ENCODE measurements around the gene NKD2.

Gene NKD2

DNA sequence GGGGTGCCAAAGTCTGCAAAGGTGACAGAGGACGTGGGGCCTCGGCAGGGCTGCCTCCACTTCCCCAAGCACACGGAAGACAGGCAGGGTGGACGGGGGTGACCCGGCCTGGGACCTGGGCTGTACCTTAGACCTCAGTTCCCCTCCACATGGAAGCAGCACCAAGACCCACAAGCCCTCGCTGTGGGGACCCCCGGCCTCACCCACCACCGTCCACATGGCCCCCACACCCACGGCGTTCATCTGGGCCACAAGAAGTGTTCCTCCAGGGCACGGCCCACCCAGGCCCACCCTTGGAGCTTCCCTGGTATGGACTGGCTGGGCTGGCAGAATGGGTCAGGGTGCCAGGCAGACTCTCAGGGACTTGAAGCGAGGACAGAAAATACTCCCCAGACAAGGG, 45.8 kb upstream of the NKD2 start:
- no peak for TF ChIP-seq ZNF274 (IDR thresholded peaks at IDR 0.05; ENCODE audit: low read depth, low read length)
- no peak for TF ChIP-seq SUZ12 (IDR thresholded peaks at IDR 0.05; ENCODE audit: extremely low read depth, insufficient read depth, insufficient read length)
- TF ChIP-seq YY1 (IDR thresholded peaks at IDR 0.05; ENCODE audit: insufficient read depth, insufficient read length), result no peak
- no peak overlapping the region for H3K4me3 ChIP-seq (ENCODE audit: insufficient read length, low read depth)
- H3K36me3 ChIP-seq (ENCODE audit: insufficient read depth, insufficient read length, low read length), result no peaks in the 10 kb centered on the region
- no peaks in the 10 kb centered on the region for H3K27me3 ChIP-seq (ENCODE audit: insufficient read depth, insufficient read length)
- no peak for DNase-seq (ENCODE audit: low read depth, low spot score)
- H3K9me3 ChIP-seq (ENCODE audit: insufficient read depth, low read length), result no peaks in the 10 kb centered on the region
- H3K9ac ChIP-seq (ENCODE audit: insufficient read length, low read depth), result no peak overlapping the region
- H3K4me1 ChIP-seq (ENCODE audit: insufficient read depth, insufficient read length), result no peaks in the 10 kb centered on the region

DNA sequence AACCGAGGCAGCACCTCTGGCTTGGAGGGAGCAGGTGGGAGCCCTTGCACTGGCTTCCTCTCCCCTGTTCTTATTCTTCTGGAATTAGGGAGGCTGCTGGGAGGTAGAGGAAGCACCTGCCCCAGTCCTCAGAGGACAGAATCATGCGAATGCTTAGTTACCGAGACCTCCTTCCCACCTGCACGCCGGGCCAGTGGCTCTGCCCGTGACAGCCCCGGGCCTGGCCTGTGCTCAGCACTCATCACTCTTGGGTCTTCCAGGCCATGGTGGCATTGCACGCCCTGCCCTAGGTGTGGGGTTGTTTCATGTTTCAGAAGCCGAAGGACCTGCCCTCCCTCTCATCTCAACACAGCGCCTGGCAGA, 45.3 kb upstream of the NKD2 start:
- no peaks in the 10 kb centered on the region for H3K9me3 ChIP-seq (ENCODE audit: insufficient read depth, low read length)
- H3K36me3 ChIP-seq (ENCODE audit: insufficient read depth, insufficient read length, low read length), result no peaks in the 10 kb centered on the region
- no peaks in the 10 kb centered on the region for H3K4me1 ChIP-seq (ENCODE audit: insufficient read depth, insufficient read length)
- no peak overlapping the region for H3K4me3 ChIP-seq (ENCODE audit: insufficient read length, low read depth)
- TF ChIP-seq SUZ12 (IDR thresholded peaks at IDR 0.05; ENCODE audit: extremely low read depth, insufficient read depth, insufficient read length), result no peak
- TF ChIP-seq YY1 (IDR thresholded peaks at IDR 0.05; ENCODE audit: insufficient read depth, insufficient read length), result no peak
- no peak for TF ChIP-seq ZNF274 (IDR thresholded peaks at IDR 0.05; ENCODE audit: low read depth, low read length)
- no peak overlapping the region for H3K9ac ChIP-seq (ENCODE audit: insufficient read length, low read depth)
- no peak for DNase-seq (ENCODE audit: low read depth, low spot score)
- no peaks in the 10 kb centered on the region for H3K27me3 ChIP-seq (ENCODE audit: insufficient read depth, insufficient read length)

DNA sequence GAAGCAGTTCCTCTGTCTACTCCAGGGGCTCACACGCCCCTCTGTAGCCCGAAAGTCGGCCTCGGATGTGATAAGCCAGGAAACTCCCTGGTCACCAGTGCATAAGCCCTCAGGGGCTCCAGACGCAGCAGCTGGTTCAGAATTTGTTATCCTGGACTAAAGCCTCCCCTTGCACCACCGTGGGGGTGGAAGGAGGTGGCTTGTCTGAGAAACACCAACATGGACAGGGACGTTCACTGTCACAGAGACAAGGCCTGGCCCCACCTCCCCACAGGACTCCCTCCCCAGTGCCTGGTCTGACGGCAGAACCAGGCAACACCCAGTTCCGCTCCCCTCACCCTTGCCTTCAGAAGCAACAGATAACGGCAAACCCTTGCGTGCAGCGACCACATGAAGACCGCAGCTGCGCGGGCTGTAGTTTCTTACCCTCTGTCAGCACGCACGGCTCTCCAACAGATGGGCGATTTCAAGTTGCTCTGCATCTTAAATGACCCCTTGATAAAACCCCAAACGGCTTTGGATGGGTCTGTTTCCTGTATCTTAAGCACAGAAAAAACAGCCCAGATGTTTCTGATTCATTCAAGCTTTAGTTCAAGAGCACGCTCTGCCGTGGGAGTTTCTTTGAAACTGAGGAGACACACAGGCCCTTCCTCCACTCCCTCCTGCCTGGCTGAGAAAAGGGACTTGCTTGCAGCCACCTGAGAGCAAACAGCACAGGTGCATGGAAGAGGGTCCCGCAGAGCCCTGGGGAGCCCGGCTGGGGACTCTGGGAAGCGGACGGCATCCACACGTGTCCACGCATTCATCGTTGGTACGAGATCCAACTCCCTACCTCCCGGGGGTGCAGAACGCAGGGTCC, 44.7 kb upstream of the NKD2 start:
- H3K4me1 ChIP-seq (ENCODE audit: insufficient read depth, insufficient read length), result no peaks in the 10 kb centered on the region
- H3K4me3 ChIP-seq (ENCODE audit: insufficient read length, low read depth), result no peak overlapping the region
- no peaks in the 10 kb centered on the region for H3K9me3 ChIP-seq (ENCODE audit: insufficient read depth, low read length)
- H3K27me3 ChIP-seq (ENCODE audit: insufficient read depth, insufficient read length), result no peaks in the 10 kb centered on the region
- no peak overlapping the region for H3K9ac ChIP-seq (ENCODE audit: insufficient read length, low read depth)
- TF ChIP-seq SUZ12 (IDR thresholded peaks at IDR 0.05; ENCODE audit: extremely low read depth, insufficient read depth, insufficient read length), result no peak
- no peak for TF ChIP-seq ZNF274 (IDR thresholded peaks at IDR 0.05; ENCODE audit: low read depth, low read length)
- TF ChIP-seq YY1 (IDR thresholded peaks at IDR 0.05; ENCODE audit: insufficient read depth, insufficient read length), result no peak
- H3K36me3 ChIP-seq (ENCODE audit: insufficient read depth, insufficient read length, low read length), result no peaks in the 10 kb centered on the region
- DNase-seq (ENCODE audit: low read depth, low spot score), result no peak

DNA sequence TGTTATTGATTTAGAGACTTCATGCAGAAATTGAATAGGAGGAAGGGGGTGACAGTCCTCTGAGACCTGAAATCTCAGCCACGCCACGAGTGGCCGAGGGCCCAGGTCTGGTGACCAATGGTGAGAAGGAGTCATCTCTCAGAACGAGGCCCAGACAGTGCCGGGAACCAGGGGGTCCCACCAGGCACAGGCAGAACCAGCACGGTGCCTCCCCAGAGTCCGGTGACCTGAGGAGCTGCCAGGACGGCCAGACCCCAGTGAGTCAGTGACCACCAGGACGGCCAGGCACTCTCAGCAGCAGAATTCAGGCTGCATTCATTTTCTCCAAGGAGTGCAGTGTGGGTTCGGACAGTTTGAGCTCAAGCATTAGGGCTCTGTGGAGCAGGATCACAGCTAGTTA, 43.8 kb upstream of the NKD2 start:
- Histone ChIP-seq H3K9ac (ENCODE audit: insufficient read length, low read depth) (no peak overlapping the region), H3K4me1 (ENCODE audit: insufficient read depth, insufficient read length) (no peaks in the 10 kb centered on the region), H3K27me3 (ENCODE audit: insufficient read depth, insufficient read length) (no peaks in the 10 kb centered on the region), H3K36me3 (ENCODE audit: insufficient read depth, insufficient read length, low read length) (no peaks in the 10 kb centered on the region), H3K9me3 (ENCODE audit: insufficient read depth, low read length) (no peaks in the 10 kb centered on the region), H3K4me3 (ENCODE audit: insufficient read length, low read depth) (no peak overlapping the region)
- no peak for DNase-seq (ENCODE audit: low read depth, low spot score)
- no peak for TF ChIP-seq YY1 (IDR thresholded peaks at IDR 0.05; ENCODE audit: insufficient read depth, insufficient read length)
- TF ChIP-seq ZNF274 (IDR thresholded peaks at IDR 0.05; ENCODE audit: low read depth, low read length), result no peak
- TF ChIP-seq SUZ12 (IDR thresholded peaks at IDR 0.05; ENCODE audit: extremely low read depth, insufficient read depth, insufficient read length), result no peak

DNA sequence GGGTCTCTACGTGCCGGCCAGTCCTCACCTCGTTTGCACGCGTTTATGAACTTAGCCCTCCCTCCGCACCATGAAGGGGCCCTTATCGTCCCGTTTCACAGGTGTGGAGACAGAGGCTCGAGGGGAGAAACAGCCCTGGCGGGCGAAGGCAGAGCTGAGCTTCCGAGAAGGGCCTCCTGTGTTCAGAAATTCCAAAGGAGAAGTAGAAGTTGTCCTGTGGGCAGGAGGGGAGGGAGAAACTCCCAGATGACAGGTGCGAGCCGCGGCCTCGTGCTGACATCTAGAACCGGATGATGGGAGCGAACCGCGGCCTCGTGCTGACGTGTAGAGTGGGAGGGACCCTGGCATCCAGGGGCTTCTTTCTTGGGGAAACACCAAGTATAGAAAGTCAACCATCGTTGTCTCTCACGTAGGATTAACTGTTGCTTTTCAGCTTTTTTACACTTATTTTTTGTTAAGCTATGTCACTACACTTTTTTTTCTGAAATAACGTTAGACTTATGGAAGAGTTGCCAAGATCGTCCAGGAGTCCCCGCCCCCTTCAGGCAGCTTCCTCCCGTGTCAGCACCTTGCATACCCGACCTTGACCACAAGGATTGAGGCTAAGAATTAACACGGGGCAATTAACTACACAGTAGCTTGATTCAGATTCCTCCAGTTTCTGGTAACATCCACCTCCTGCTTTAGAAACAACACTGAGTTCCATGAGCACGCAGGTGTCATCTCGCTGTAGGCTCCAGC, 42.8 kb upstream of the NKD2 start:
- DNase-seq (ENCODE audit: low read depth, low spot score), result no peak
- Histone ChIP-seq H3K4me3 (ENCODE audit: insufficient read length, low read depth) (no peak overlapping the region), H3K9me3 (ENCODE audit: insufficient read depth, low read length) (no peaks in the 10 kb centered on the region), H3K36me3 (ENCODE audit: insufficient read depth, insufficient read length, low read length) (no peaks in the 10 kb centered on the region), H3K4me1 (ENCODE audit: insufficient read depth, insufficient read length) (no peaks in the 10 kb centered on the region), H3K9ac (ENCODE audit: insufficient read length, low read depth) (no peak overlapping the region), H3K27me3 (ENCODE audit: insufficient read depth, insufficient read length) (no peaks in the 10 kb centered on the region)
- TF ChIP-seq YY1 (IDR thresholded peaks at IDR 0.05; ENCODE audit: insufficient read depth, insufficient read length) (no peak), ZNF274 (IDR thresholded peaks at IDR 0.05; ENCODE audit: low read depth, low read length) (no peak), SUZ12 (IDR thresholded peaks at IDR 0.05; ENCODE audit: extremely low read depth, insufficient read depth, insufficient read length) (no peak)

DNA sequence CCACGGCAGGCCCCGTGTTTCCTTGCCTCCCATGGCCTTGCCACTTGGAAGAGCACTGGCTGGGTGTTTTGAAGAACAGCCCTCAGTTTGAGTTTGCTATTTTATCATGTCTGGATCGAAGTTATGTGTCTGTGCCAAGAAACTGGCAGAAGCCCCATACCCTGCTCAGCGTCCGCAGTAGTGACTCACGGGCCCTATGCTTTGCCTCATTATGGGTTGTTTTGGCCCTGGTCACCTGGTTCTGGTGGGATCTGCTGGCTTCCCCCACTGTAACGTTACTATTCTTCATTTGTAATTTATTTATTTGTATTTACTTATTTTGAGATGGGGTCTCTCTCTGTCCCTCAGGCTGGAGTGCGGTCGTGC, 42.3 kb upstream of the NKD2 start:
- Histone ChIP-seq H3K9me3 (ENCODE audit: insufficient read depth, low read length) (no peaks in the 10 kb centered on the region), H3K27me3 (ENCODE audit: insufficient read depth, insufficient read length) (no peaks in the 10 kb centered on the region)
- TF ChIP-seq YY1 (IDR thresholded peaks at IDR 0.05; ENCODE audit: insufficient read depth, insufficient read length) (no peak), SUZ12 (IDR thresholded peaks at IDR 0.05; ENCODE audit: extremely low read depth, insufficient read depth, insufficient read length) (no peak), ZNF274 (IDR thresholded peaks at IDR 0.05; ENCODE audit: low read depth, low read length) (no peak)

DNA sequence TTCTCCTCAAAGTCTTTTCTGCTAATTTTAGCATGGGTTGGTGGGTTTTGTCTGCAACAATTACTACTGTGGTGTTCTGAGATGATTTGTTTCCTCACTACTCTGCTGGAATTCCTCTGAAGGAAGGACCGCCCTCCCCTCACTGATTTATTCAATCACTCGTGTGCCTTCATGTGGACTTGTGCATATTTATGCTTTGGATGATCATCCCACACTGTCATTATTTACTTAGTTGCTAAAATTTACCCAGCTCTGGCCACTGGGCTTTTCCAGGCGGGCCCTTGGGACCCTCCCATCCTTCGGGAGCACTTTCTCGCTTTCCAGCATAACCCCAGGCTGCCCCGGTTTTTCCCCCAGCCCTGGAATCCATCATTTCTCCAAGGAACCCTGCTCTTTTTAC, 41.7 kb upstream of the NKD2 start:
- H3K9me3 ChIP-seq (ENCODE audit: insufficient read depth, low read length), result no peaks in the 10 kb centered on the region
- H3K4me3 ChIP-seq (ENCODE audit: insufficient read length, low read depth), result no peak overlapping the region
- no peak for TF ChIP-seq YY1 (IDR thresholded peaks at IDR 0.05; ENCODE audit: insufficient read depth, insufficient read length)
- no peak for TF ChIP-seq SUZ12 (IDR thresholded peaks at IDR 0.05; ENCODE audit: extremely low read depth, insufficient read depth, insufficient read length)
- TF ChIP-seq ZNF274 (IDR thresholded peaks at IDR 0.05; ENCODE audit: low read depth, low read length), result no peak
- no peaks in the 10 kb centered on the region for H3K4me1 ChIP-seq (ENCODE audit: insufficient read depth, insufficient read length)
- H3K9ac ChIP-seq (ENCODE audit: insufficient read length, low read depth), result no peak overlapping the region
- no peaks in the 10 kb centered on the region for H3K36me3 ChIP-seq (ENCODE audit: insufficient read depth, insufficient read length, low read length)
- H3K27me3 ChIP-seq (ENCODE audit: insufficient read depth, insufficient read length), result no peaks in the 10 kb centered on the region
- no peak for DNase-seq (ENCODE audit: low read depth, low spot score)

More for the DNA sequence above, 42.3 kb upstream of the NKD2 start:
- Histone ChIP-seq H3K9ac (ENCODE audit: insufficient read length, low read depth) (no peak overlapping the region), H3K4me3 (ENCODE audit: insufficient read length, low read depth) (no peak overlapping the region), H3K4me1 (ENCODE audit: insufficient read depth, insufficient read length) (no peaks in the 10 kb centered on the region), H3K36me3 (ENCODE audit: insufficient read depth, insufficient read length, low read length) (no peaks in the 10 kb centered on the region)
- DNase-seq (ENCODE audit: low read depth, low spot score), result no peak
